BLaER1 (cell line): ENCODE results near the gene SNURF.
"Not testable (repeated sequence)": the region's sequence is repeated elsewhere in the genome, so short reads cannot be mapped to it uniquely, and the experiment has no call there.

ENCODE experiments used
- H3K27ac ChIP-seq: shearing (Covaris generic); formaldehyde crosslinking; 2 replicates; pipeline ENCODE4 v1.8.1; 2022
- H3K27me3 ChIP-seq: shearing (Covaris generic); formaldehyde crosslinking; 2 replicates; pipeline ENCODE4 v1.8.1; 2022
- H3K36me3 ChIP-seq: shearing (Covaris generic); formaldehyde crosslinking; 2 replicates; pipeline ENCODE4 v1.8.1; 2022
- H3K4me1 ChIP-seq: shearing (Covaris generic); formaldehyde crosslinking; 2 replicates; pipeline ENCODE4 v1.8.1; 2022
- H3K4me2 ChIP-seq: shearing (Covaris generic); formaldehyde crosslinking; 2 replicates; pipeline ENCODE4 v1.8.1; 2022
- H3K4me3 ChIP-seq: shearing (Covaris generic); formaldehyde crosslinking; 2 replicates; pipeline ENCODE4 v1.8.1; 2022
- H3K9ac ChIP-seq: shearing (Covaris generic); formaldehyde crosslinking; 2 replicates; pipeline ENCODE4 v1.8.1; 2022
- H3K9me3 ChIP-seq: shearing (Covaris generic); formaldehyde crosslinking; 2 replicates; pipeline ENCODE4 v1.8.1; 2022
- H4K20me1 ChIP-seq: shearing (Covaris generic); formaldehyde crosslinking; 2 replicates; pipeline ENCODE4 v1.8.1; 2022
- Cebpa-rat ChIP-seq: shearing (Covaris generic); IDR thresholded peaks from 2 replicates; pipeline ENCODE4 v1.8.1; 2022

The SNURF gene

GRCh38 chr15:24966364-24967103, 11.7 kb downstream of the SNURF start:
- Histone ChIP-seq H4K20me1 (peaks cover 23% of the 10 kb centered on the region; the same call in 1 of the 2 replicates), H3K4me3 (no peak overlapping the region), H3K9me3 (peaks cover 47% of the 10 kb centered on the region), H3K36me3 (peaks cover 86% of the 10 kb centered on the region), H3K27me3 (no peaks in the 10 kb centered on the region), H3K9ac (no peak overlapping the region), H3K4me2 (no peak overlapping the region), H3K27ac (no peak overlapping the region), H3K4me1 (no peaks in the 10 kb centered on the region)
- TF ChIP-seq Cebpa-rat: no peak

GRCh38 chr15:24971052-24971451, 16.3 kb downstream of the SNURF start:
- H3K36me3 ChIP-seq: peaks cover 86% of the 10 kb centered on the region
- no peaks in the 10 kb centered on the region for H3K4me1 ChIP-seq
- peaks cover under 1% of the 10 kb centered on the region; the same call in 1 of the 2 replicates for H4K20me1 ChIP-seq
- H3K9me3 ChIP-seq: peaks cover 40% of the 10 kb centered on the region
- TF ChIP-seq Cebpa-rat: no peak
- no peak overlapping the region for H3K9ac ChIP-seq
- no peak overlapping the region for H3K4me2 ChIP-seq
- no peak overlapping the region for H3K27ac ChIP-seq
- no peak overlapping the region for H3K4me3 ChIP-seq
- H3K27me3 ChIP-seq: no peaks in the 10 kb centered on the region

- H3K9me3 ChIP-seq: peaks cover 35% of the 10 kb centered on the region
- no peak overlapping the region for H3K27ac ChIP-seq
- no peaks in the 10 kb centered on the region for H4K20me1 ChIP-seq
- TF ChIP-seq Cebpa-rat: no peak
- H3K4me2 ChIP-seq: no peak overlapping the region
- H3K4me3 ChIP-seq: no peak overlapping the region
- no peaks in the 10 kb centered on the region for H3K27me3 ChIP-seq
- peaks cover 86% of the 10 kb centered on the region for H3K36me3 ChIP-seq
- no peak overlapping the region for H3K9ac ChIP-seq
- H3K4me1 ChIP-seq: no peaks in the 10 kb centered on the region
Observed at GRCh38 chr15:24971772-24972171, 17.0 kb downstream of the SNURF start.

GRCh38 chr15:24972707-24973106, 17.9 kb downstream of the SNURF start:
- H3K27me3 ChIP-seq, H4K20me1 ChIP-seq, H3K27ac ChIP-seq, H3K4me2 ChIP-seq, H3K4me3 ChIP-seq, H3K4me1 ChIP-seq, H3K9ac ChIP-seq: not testable (repeated sequence)
- H3K9me3 ChIP-seq: peaks cover 30% of the 10 kb centered on the region
- peaks cover 86% of the 10 kb centered on the region for H3K36me3 ChIP-seq

GRCh38 chr15:24976932-24977331, 22.1 kb downstream of the SNURF start:
- H3K4me1 ChIP-seq: no peaks in the 10 kb centered on the region
- peaks cover 31% of the 10 kb centered on the region for H3K9me3 ChIP-seq
- H3K27me3 ChIP-seq: no peaks in the 10 kb centered on the region
- no peak overlapping the region for H3K4me2 ChIP-seq
- TF ChIP-seq Cebpa-rat: no peak
- no peak overlapping the region for H3K9ac ChIP-seq
- H4K20me1 ChIP-seq: no peaks in the 10 kb centered on the region
- H3K36me3 ChIP-seq: peaks cover 90% of the 10 kb centered on the region
- no peak overlapping the region for H3K27ac ChIP-seq
- no peak overlapping the region for H3K4me3 ChIP-seq

- Histone ChIP-seq H3K36me3 (peaks cover 93% of the 10 kb centered on the region), H3K9ac (no peak overlapping the region), H3K4me2 (no peak overlapping the region), H3K27ac (no peak overlapping the region), H3K4me3 (no peak overlapping the region), H3K27me3 (no peaks in the 10 kb centered on the region), H3K4me1 (no peaks in the 10 kb centered on the region), H4K20me1 (no peaks in the 10 kb centered on the region), H3K9me3 (peaks cover 33% of the 10 kb centered on the region)
- TF ChIP-seq Cebpa-rat: no peak
Observed at GRCh38 chr15:24977686-24978085, 22.9 kb downstream of the SNURF start.

- H3K36me3 ChIP-seq: peaks cover 86% of the 10 kb centered on the region
- H3K9me3 ChIP-seq: peaks cover 19% of the 10 kb centered on the region; the same call in 1 of the 2 replicates
- H3K4me2 ChIP-seq: no peak overlapping the region
- TF ChIP-seq Cebpa-rat: no peak
- H3K9ac ChIP-seq: no peak overlapping the region
- no peaks in the 10 kb centered on the region for H3K27me3 ChIP-seq
- no peak overlapping the region for H3K27ac ChIP-seq
- no peak overlapping the region for H3K4me3 ChIP-seq
- H4K20me1 ChIP-seq: peaks cover 8% of the 10 kb centered on the region; the same call in 1 of the 2 replicates
- H3K4me1 ChIP-seq: no peaks in the 10 kb centered on the region
Observed at GRCh38 chr15:24985224-24985623, 30.4 kb downstream of the SNURF start.

- H3K4me3 ChIP-seq: no peak overlapping the region
- TF ChIP-seq Cebpa-rat: no peak
- no peaks in the 10 kb centered on the region for H3K27me3 ChIP-seq
- H3K27ac ChIP-seq: no peak overlapping the region
- no peaks in the 10 kb centered on the region for H3K4me1 ChIP-seq
- H4K20me1 ChIP-seq: peaks cover 8% of the 10 kb centered on the region; the same call in 1 of the 2 replicates
- peaks cover 23% of the 10 kb centered on the region; the same call in 1 of the 2 replicates for H3K9me3 ChIP-seq
- no peak overlapping the region for H3K9ac ChIP-seq
- no peak overlapping the region for H3K4me2 ChIP-seq
- H3K36me3 ChIP-seq: peaks cover 81% of the 10 kb centered on the region
Observed at GRCh38 chr15:24986653-24987052, 31.9 kb downstream of the SNURF start.
